AG20443 (cell line): ENCODE measurements around the gene RCAN3.

Source experiments
- DNase-seq: peaks from one replicate; pipeline ENCODE4 v3.0.0; 2012; ENCODE audit warnings: low spot score, mixed read lengths

RCAN3 gene

GRCh38 chr1:24580756-24581155 lies 78.1 kb downstream of the RCAN3 start:
- DNase-seq: no peak

GRCh38 chr1:24584171-24584647 lies 81.6 kb downstream of the RCAN3 start:
- DNase-seq: no peak

- DNase-seq: no peak
These were observed 83.5 kb downstream of the RCAN3 start for GRCh38 chr1:24586119-24586518.

GRCh38 chr1:24586970-24587820 lies 84.6 kb downstream of the RCAN3 start:
- peak; percentile 77 for DNase-seq

- DNase-seq: no peak
These were observed 85.9 kb downstream of the RCAN3 start for GRCh38 chr1:24588573-24588972.

GRCh38 chr1:24589200-24589599 lies 86.6 kb downstream of the RCAN3 start:
- no peak for DNase-seq
